GM13976 (cell line): Measurements from ENCODE around the gene KRTAP17-1.

Experiments used
- DNase-seq: peaks from one replicate; pipeline ENCODE4 v3.0.0; 2012; ENCODE audit warnings: low spot score
- CTCF ChIP-seq: IDR thresholded peaks from 2 replicates; pipeline ENCODE4 v1.5.1; 2012; ENCODE audit warnings: borderline replicate concordance, mild to moderate bottlenecking; ENCODE audit not compliant: insufficient read depth; ENCODE audit errors: extremely low read depth, missing control alignments, control extremely low read depth
- in situ Hi-C: fragments of 300-500 bp; cut with MboI; formaldehyde crosslinking; loops from one replicate; pipeline ENCODE4 v1.12.0; 2022; ENCODE audit warnings: low sequenced_read_pairs, mixed read lengths, inconsistent platforms; ENCODE audit not compliant: unreplicated experiment

Gene KRTAP17-1

GRCh38 chr17:41302981-41303380 is 12.5 kb downstream of the KRTAP17-1 start:
- in situ Hi-C loops, result loop anchor here (25.0 kb wide), 1 partner anchor 391 kb away; no protein-coding TSS in a partner anchor
- no peak for TF ChIP-seq CTCF
- no peak for DNase-seq

GRCh38 chr17:41301916-41302901 is 13.3 kb downstream of the KRTAP17-1 start, which contains the start of gene KRTAP29-1:
TSS of gene KRTAP29-1 (minus strand) at chr17:41302851. CDS start at chr17:41302851, 0 bp downstream.
- no peak for DNase-seq
- in situ Hi-C loops, result loop anchor here (25.0 kb wide), 1 partner anchor 390 kb away; no protein-coding TSS in a partner anchor

GRCh38 chr17:41301204-41301790 is 14.2 kb downstream of the KRTAP17-1 start:
- DNase-seq, result no peak
- no peak for TF ChIP-seq CTCF
- in situ Hi-C loops, result loop anchor here (25.0 kb wide), 1 partner anchor 389 kb away; no protein-coding TSS in a partner anchor

More at GRCh38 chr17:41301916-41302901, 13.3 kb downstream of the KRTAP17-1 start, which contains the start of gene KRTAP29-1:
- no peak for TF ChIP-seq CTCF

- DNase-seq, result no peak
- TF ChIP-seq CTCF, result no peak
- in situ Hi-C loops, result no loop called here
Measured at GRCh38 chr17:41298458-41299135, 16.9 kb downstream of the KRTAP17-1 start.

GRCh38 chr17:41296846-41297245 is 18.7 kb downstream of the KRTAP17-1 start:
- no peak for TF ChIP-seq CTCF
- in situ Hi-C loops, result no loop called here
- DNase-seq, result no peak

GRCh38 chr17:41294016-41294415 is 21.5 kb downstream of the KRTAP17-1 start:
- in situ Hi-C loops, result no loop called here
- no peak for TF ChIP-seq CTCF
- DNase-seq, result no peak
